Psoas muscle (tissue), 8 donors: Measurements from ENCODE around the gene RAB4B. TPM values are rescaled to one million over a fixed set of nuclear protein-coding genes. Genes with fewer than 3 reads are reported as not detected.
"Not testable (repeated sequence)": the region's sequence is repeated elsewhere in the genome, so short reads cannot be mapped to it uniquely, and the experiment has no call there.

Experiments
- ATAC-seq, 4 donors: fragments of 200-7000 bp; cut with Tn5 transposase; one replicate each; pipeline ENCODE4 v1.9.1; 2020; ENCODE audit warnings: moderate library complexity in 3 of 4, mild to moderate bottlenecking in 2 of 4
- DNase-seq, 2 donors: peaks; one replicate each; pipeline ENCODE4 v3.0.0-alpha.2; 2020
- H3K27ac ChIP-seq: fragments of 200-600 bp; one replicate; pipeline ENCODE4 v1.8.0; 2022
- H3K27me3 ChIP-seq, 3 donors: fragments of 200-600 bp in 1 of 3; one replicate each; pipeline versions ENCODE4 v1.6.1 to v1.8.0; 2013 to 2022; ENCODE audit warnings: low read length in 2 of 3, mild to moderate bottlenecking in 2 of 3, moderate library complexity in 1 of 3; ENCODE audit not compliant: insufficient read depth in 3 of 3
- H3K36me3 ChIP-seq, 2 donors: fragments of 200-600 bp in 1 of 2; one replicate each; pipeline versions ENCODE4 v1.6.1 to v1.8.0; 2013 to 2022; ENCODE audit warnings: low read depth in 1 of 2, mild to moderate bottlenecking in 1 of 2, moderate library complexity in 1 of 2; ENCODE audit not compliant: insufficient read depth in 1 of 2
- H3K4me1 ChIP-seq: fragments of 200-600 bp; one replicate; pipeline ENCODE4 v1.8.0; 2022
- H3K4me3 ChIP-seq: fragments of 200-600 bp; one replicate; pipeline ENCODE4 v1.8.0; 2022; ENCODE audit warnings: mild to moderate bottlenecking
- H3K9me3 ChIP-seq: fragments of 200-600 bp; one replicate; pipeline ENCODE4 v1.8.0; 2022
- CTCF ChIP-seq: fragments of 200-600 bp; IDR thresholded peaks from one replicate; pipeline ENCODE4 v1.8.0; 2022; ENCODE audit warnings: antibody characterized with exemption
- WGBS, 3 donors: extraction: QIAGEN DNeasy Blood & Tissue Kit; methylation state at CpG; one replicate each; pipeline versions ENCODE4 v1.1.6 to v1.1.7; 2013; 5-methylcytosine and 5-hydroxymethylcytosine counted together
- intact Hi-C, 2 donors: fragments of 100-400 bp; cut with DNase I; formaldehyde crosslinking; loops; one replicate each; pipeline versions ENCODE4 v1.11.0 to v1.14.2; 2022
- polyA plus RNA-seq, 3 donors: library from polyadenylated mRNA; stranded (reverse); fragments of 200-250 nt; gene quantifications; one replicate each; pipeline ENCODE4 v1.2.3, GENCODE V29; 2013
- total RNA-seq, 4 donors: library from RNA; stranded (reverse); fragmentation: NEBNext Ultra II Directional in 2 of 4; extraction: Animal tissue kit (Norgen Biotek cat#: 25700) in 2 of 4; gene quantifications; one replicate each; pipeline versions ENCODE4 v1.2.1 to v1.2.4, GENCODE V29; 2021 to 2023
- donor health status: healthy with polysubstance abuse.
- donor health status: DM: no; HTN: no; CAD: no; lungs with moderate emphysema.
- donor health status: Bipolar disorder and iron deficiency.
- donor health status: healthy.
- donor health status: DM: yes; HTN: yes; CAD: no.
- donor health status: DM: no; HTN: no; CAD: no.
- donor health status: DM: no; HTN: no; CAD: no.
- donor health status: DM: yes; HTN: yes; CAD: no.

The RAB4B gene
- total and polyA plus RNA-seq, 7 donors, result 8.2 to 28.7 (median 14.5) TPM

- H3K36me3 ChIP-seq, result peaks cover 0 to 12% of the 10 kb centered on the region in 2 donors
- H3K9me3 ChIP-seq, H3K27me3 ChIP-seq, H3K27ac ChIP-seq, ATAC-seq, H3K4me3 ChIP-seq, H3K4me1 ChIP-seq, intact Hi-C loops, DNase-seq: not testable (repeated sequence)
- WGBS, 3 donors, result 92 to 99% (median 97%) methylated on average over 6 to 9 of the region's 14 CpGs
Observed at GRCh38 chr19:40826312-40826698, 48.3 kb downstream of the RAB4B start.

- peaks cover 0 to 12% of the 10 kb centered on the region in 2 donors for H3K36me3 ChIP-seq
- intact Hi-C loops, H3K27ac ChIP-seq, DNase-seq, H3K27me3 ChIP-seq, H3K4me3 ChIP-seq, H3K4me1 ChIP-seq, ATAC-seq, H3K9me3 ChIP-seq: not testable (repeated sequence)
- 87 to 94% (median 90%) methylated on average over 27 to 29 of the region's 29 CpGs for WGBS, 3 donors
Observed at GRCh38 chr19:40826699-40827385, 48.8 kb downstream of the RAB4B start.

- intact Hi-C loops, result no loop called here
- Histone ChIP-seq H3K4me3 (no peak overlapping the region), H3K4me1 (no peaks in the 10 kb centered on the region), H3K36me3 (peaks cover 0 to 12% of the 10 kb centered on the region in 2 donors), H3K9me3 (no peaks in the 10 kb centered on the region), H3K27me3 (no peaks in the 10 kb centered on the region), H3K27ac (no peak overlapping the region)
- ATAC-seq (no peak), DNase-seq (no peak)
- no peak for TF ChIP-seq CTCF
- 93 to 96% (median 94%) methylated on average over 22 of the region's 22 CpGs for WGBS, 3 donors
Observed at GRCh38 chr19:40827386-40828247, 49.6 kb downstream of the RAB4B start.

GRCh38 chr19:40829205-40829604 is 51.2 kb downstream of the RAB4B start:
- intact Hi-C loops, result no loop called here
- no peak for ATAC-seq
- H3K9me3 ChIP-seq, result no peaks in the 10 kb centered on the region

GRCh38 chr19:40830741-40831140 is 52.7 kb downstream of the RAB4B start:
- H3K9me3 ChIP-seq, H3K4me3 ChIP-seq, H3K27ac ChIP-seq, ATAC-seq, intact Hi-C loops, H3K4me1 ChIP-seq, H3K27me3 ChIP-seq, DNase-seq: not testable (repeated sequence)
- peaks cover 0 to 12% of the 10 kb centered on the region in 2 donors for H3K36me3 ChIP-seq
- WGBS, 3 donors, result 91 to 98% (median 94%) methylated on average over 16 of the region's 16 CpGs

More at GRCh38 chr19:40829205-40829604, 51.2 kb downstream of the RAB4B start:
- Histone ChIP-seq H3K27ac (no peak overlapping the region), H3K27me3 (no peaks in the 10 kb centered on the region), H3K36me3 (peaks cover 0 to 12% of the 10 kb centered on the region in 2 donors), H3K4me1 (no peaks in the 10 kb centered on the region), H3K4me3 (no peak overlapping the region)
- DNase-seq, result no peak
- no peak for TF ChIP-seq CTCF
